Nephron (organoid): ENCODE measurements around the gene BMPR1A.
"Not testable (repeated sequence)": the region's sequence is repeated elsewhere in the genome, so short reads cannot be mapped to it uniquely, and the experiment has no call there.

Experiments used
- H3K27ac Mint-ChIP-seq, 3 experiments: 2 replicates each; pipeline ENCODE4 v1.8.0; 2020; ENCODE audit warnings: mixed read lengths in 3 of 3, mild to moderate bottlenecking in 2 of 3, moderate library complexity in 1 of 3
- H3K27me3 Mint-ChIP-seq: 2 replicates; pipeline ENCODE4 v1.8.0; 2021; ENCODE audit warnings: low read depth, mild to moderate bottlenecking, moderate library complexity, mixed read lengths
- H3K36me3 Mint-ChIP-seq: 2 replicates; pipeline ENCODE4 v1.8.0; 2020; ENCODE audit warnings: low read depth, mixed read lengths
- H3K4me1 Mint-ChIP-seq: 2 replicates; pipeline ENCODE4 v1.8.0; 2020; ENCODE audit warnings: mixed read lengths
- H3K4me3 Mint-ChIP-seq, 3 experiments: 2 replicates each; pipeline ENCODE4 v1.8.0; 2020; ENCODE audit warnings: mild to moderate bottlenecking in 3 of 3, mixed read lengths in 3 of 3, moderate library complexity in 2 of 3
- H3K9me3 Mint-ChIP-seq: 2 replicates; pipeline ENCODE4 v1.8.0; 2020; ENCODE audit warnings: mixed read lengths
- TF ChIP-seq, protein P1 (sequence below), 3 experiments: fragments of 200-600 bp; sonication (generic); IDR thresholded peaks; one replicate each; pipeline ENCODE4 v1.5.0; 2021; ENCODE audit warnings: antibody characterized with exemption in 3 of 3; ENCODE audit not compliant: unreplicated experiment in 3 of 3

Gene BMPR1A

GRCh38 chr10:86945361-86946212, 189.2 kb downstream of the BMPR1A start:
- H3K4me3 Mint-ChIP-seq: no peak overlapping the region
- TF ChIP-seq, protein P1, sequence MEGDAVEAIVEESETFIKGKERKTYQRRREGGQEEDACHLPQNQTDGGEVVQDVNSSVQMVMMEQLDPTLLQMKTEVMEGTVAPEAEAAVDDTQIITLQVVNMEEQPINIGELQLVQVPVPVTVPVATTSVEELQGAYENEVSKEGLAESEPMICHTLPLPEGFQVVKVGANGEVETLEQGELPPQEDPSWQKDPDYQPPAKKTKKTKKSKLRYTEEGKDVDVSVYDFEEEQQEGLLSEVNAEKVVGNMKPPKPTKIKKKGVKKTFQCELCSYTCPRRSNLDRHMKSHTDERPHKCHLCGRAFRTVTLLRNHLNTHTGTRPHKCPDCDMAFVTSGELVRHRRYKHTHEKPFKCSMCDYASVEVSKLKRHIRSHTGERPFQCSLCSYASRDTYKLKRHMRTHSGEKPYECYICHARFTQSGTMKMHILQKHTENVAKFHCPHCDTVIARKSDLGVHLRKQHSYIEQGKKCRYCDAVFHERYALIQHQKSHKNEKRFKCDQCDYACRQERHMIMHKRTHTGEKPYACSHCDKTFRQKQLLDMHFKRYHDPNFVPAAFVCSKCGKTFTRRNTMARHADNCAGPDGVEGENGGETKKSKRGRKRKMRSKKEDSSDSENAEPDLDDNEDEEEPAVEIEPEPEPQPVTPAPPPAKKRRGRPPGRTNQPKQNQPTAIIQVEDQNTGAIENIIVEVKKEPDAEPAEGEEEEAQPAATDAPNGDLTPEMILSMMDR (IDR thresholded peaks at IDR 0.05; ENCODE audit: unreplicated experiment in 3 of 3): peak in 2 of 3 experiments; percentile 11 to 45
- peaks cover 11% of the 10 kb centered on the region for H3K9me3 Mint-ChIP-seq
- H3K4me1 Mint-ChIP-seq: peaks cover 12% of the 10 kb centered on the region
- peaks cover 4% of the 10 kb centered on the region for H3K27me3 Mint-ChIP-seq
- H3K36me3 Mint-ChIP-seq: peaks cover 3% of the 10 kb centered on the region
- H3K27ac Mint-ChIP-seq: peak overlapping the region in 2 of 3 experiments; percentile 13 to 56

DNA sequence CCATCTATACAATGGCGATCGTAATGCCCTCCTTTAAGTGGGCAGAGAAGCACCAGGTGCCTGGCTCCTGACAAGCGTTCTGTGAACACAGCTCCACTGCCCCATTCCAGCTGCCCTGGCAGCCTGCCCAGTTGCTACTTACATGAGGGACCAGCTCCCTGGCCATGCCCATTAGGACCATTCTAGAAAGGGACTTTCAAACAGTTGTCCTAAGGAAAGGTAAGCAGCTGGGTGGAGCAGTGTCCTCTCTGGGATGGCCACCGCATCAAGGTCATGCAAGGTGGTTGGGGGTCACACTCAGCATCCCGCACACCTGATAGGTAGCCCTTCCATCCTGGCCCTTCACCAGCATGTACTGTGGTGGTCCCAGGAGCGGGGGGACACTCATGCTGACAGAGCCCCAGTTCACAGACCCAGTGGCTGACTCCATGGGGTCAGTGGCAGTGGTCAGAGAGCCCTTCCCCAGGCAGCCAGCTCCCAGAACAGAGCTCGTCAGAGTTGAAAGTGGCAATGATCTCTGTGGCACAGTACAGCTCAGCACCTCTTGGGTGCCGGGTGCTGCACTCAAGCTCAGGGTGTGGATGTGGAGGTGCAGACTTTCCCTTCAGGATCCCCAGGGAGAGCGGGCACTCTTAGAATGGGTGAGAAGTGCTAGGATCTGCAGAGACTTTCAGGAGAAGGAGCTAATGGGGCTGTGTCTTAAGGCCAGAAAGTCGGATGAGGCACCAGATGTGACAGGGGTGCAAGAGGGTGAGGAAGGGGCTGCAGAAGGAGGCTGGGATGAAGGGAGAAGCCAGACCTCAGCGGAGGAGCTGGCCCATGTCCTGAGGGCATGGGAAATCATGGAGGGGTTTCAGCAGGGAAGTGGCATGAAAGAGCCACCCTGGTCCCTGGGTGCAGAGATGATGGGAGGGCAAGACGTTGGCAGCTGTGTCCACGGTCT, 190.1 kb downstream of the BMPR1A start:
- no peak overlapping the region for H3K4me3 Mint-ChIP-seq

GRCh38 chr10:86947806-86948205, 191.4 kb downstream of the BMPR1A start:
- H3K4me3 Mint-ChIP-seq, H3K27me3 Mint-ChIP-seq, H3K36me3 Mint-ChIP-seq, H3K27ac Mint-ChIP-seq: not testable (repeated sequence)
- peaks cover 12% of the 10 kb centered on the region for H3K4me1 Mint-ChIP-seq
- peaks cover 24% of the 10 kb centered on the region for H3K9me3 Mint-ChIP-seq

More for the DNA sequence above, 190.1 kb downstream of the BMPR1A start:
- H3K9me3 Mint-ChIP-seq: peaks cover 12% of the 10 kb centered on the region
- H3K4me1 Mint-ChIP-seq: peaks cover 12% of the 10 kb centered on the region
- H3K36me3 Mint-ChIP-seq: peaks cover 4% of the 10 kb centered on the region
- peaks cover 4% of the 10 kb centered on the region for H3K27me3 Mint-ChIP-seq
- TF ChIP-seq, protein P1 (IDR thresholded peaks at IDR 0.05; ENCODE audit: unreplicated experiment in 3 of 3): no peak
- peak overlapping the region in 1 of 3 experiments; percentile 5 for H3K27ac Mint-ChIP-seq

DNA sequence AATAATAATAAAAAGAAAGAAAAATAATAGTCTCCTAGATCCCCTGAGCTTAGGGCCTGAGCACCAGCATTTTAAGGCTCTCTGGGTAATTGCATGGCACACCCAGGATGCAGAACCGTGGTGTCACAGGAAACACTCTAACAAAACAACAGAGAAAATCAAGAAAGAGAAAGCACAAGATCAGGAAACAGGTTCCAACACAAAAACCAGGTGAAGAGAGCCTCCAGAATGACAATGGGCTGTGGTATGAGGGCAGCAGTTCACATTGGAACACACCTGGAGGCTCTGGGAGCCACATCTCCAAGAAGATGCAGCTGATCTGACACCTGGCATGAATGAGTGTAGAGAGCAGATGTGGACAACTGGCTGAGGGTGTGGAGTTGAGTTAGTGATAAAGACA, 193.9 kb downstream of the BMPR1A start:
- TF ChIP-seq, protein P1 (IDR thresholded peaks at IDR 0.05; ENCODE audit: unreplicated experiment in 3 of 3): no peak
- Mint-ChIP-seq H3K9me3 (peaks cover 27% of the 10 kb centered on the region), H3K4me1 (peaks cover 21% of the 10 kb centered on the region), H3K27me3 (peaks cover 7% of the 10 kb centered on the region), H3K36me3 (peaks cover 9% of the 10 kb centered on the region), H3K27ac (peak overlapping the region in 2 of 3 experiments; percentile 4 to 66), H3K4me3 (no peak overlapping the region)

- H3K9me3 Mint-ChIP-seq: peaks cover 27% of the 10 kb centered on the region
- peaks cover 7% of the 10 kb centered on the region for H3K27me3 Mint-ChIP-seq
- H3K36me3 Mint-ChIP-seq: peaks cover 9% of the 10 kb centered on the region
- H3K4me3 Mint-ChIP-seq: no peak overlapping the region
- TF ChIP-seq, protein P1 (IDR thresholded peaks at IDR 0.05; ENCODE audit: unreplicated experiment in 3 of 3): no peak
- H3K27ac Mint-ChIP-seq: peak overlapping the region in 1 of 3 experiments; percentile 33
- H3K4me1 Mint-ChIP-seq: peaks cover 19% of the 10 kb centered on the region
Observed at GRCh38 chr10:86951184-86951761, 194.9 kb downstream of the BMPR1A start.

DNA sequence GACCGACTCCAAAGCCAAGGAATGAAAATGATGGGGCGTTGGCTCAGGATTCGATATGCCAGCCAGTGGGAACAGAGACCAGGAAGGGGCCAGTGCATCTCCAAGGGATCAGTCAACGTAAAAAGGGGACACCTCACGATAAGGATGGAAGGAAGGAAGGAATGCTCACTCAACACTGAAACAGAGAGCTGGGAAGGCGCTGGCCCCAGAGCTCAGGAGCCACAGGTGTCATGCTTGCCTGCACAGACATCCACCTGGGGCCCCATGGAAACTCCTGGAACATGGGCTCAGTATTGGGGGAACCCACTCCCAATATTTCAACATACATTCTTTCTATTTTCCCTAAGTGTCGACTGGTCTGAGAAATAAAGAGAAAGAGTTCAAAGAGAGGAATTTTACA, 195.7 kb downstream of the BMPR1A start:
- Mint-ChIP-seq H3K4me1 (peaks cover 27% of the 10 kb centered on the region), H3K4me3 (no peak overlapping the region), H3K36me3 (peaks cover 9% of the 10 kb centered on the region), H3K27me3 (peaks cover 7% of the 10 kb centered on the region), H3K9me3 (peaks cover 27% of the 10 kb centered on the region), H3K27ac (peak overlapping the region; percentile 33 to 98 (median 69))
- TF ChIP-seq, protein P1 (IDR thresholded peaks at IDR 0.05; ENCODE audit: unreplicated experiment in 3 of 3): no peak

DNA sequence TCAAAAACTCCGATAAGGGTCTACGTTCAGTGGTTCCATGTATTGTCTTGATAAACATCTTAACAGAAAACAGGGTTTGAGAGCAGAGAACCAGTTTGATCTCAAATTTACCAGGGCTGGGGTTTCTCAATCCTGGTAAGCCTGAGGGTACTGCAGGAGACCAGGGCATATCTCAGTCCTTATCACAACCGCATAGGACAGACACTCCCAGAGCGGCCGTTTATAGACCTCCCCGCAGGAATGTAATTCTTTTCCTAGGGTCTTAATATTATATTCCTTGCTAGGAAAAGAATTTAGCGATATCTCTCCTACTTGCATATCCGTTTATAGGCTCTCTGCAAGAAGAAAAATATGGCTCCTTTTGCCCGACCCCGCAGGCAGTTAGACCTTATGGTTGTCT, 196.3 kb downstream of the BMPR1A start:
- H3K4me1 Mint-ChIP-seq: peaks cover 32% of the 10 kb centered on the region
- not testable (repeated sequence) for H3K27me3 Mint-ChIP-seq, H3K4me3 Mint-ChIP-seq, H3K36me3 Mint-ChIP-seq
- H3K9me3 Mint-ChIP-seq: peaks cover 27% of the 10 kb centered on the region
- peak overlapping the region in 1 of 3 experiments; percentile 98 for H3K27ac Mint-ChIP-seq
